Measurements from ENCODE around the gene GAD1.

GAD1 gene

GRCh38 chr2:170819680-170820664, 3.3 kb downstream of the GAD1 start:
- no peaks in the 10 kb centered on the region for H3K36me3 ChIP-seq (replicated peaks)
- no peak for TF ChIP-seq CTCF (IDR thresholded peaks at IDR 0.05; ENCODE audit: low read depth, low read length, missing control alignments)
- no peak overlapping the region for H3K4me3 ChIP-seq (ENCODE audit: low read depth, low read length)
- DNase-seq, result no peak
- in situ Hi-C loops (cut with HindIII; ENCODE audit: low pct_ligation_motif_present, low sequenced_read_pairs), result loop anchor here (25.0 kb wide), 1 partner anchor 408 kb away; no protein-coding TSS in a partner anchor
- no peak overlapping the region for H3K27ac ChIP-seq
- H3K27me3 ChIP-seq (replicated peaks), result peaks cover 86% of the 10 kb centered on the region

- no peak overlapping the region for H3K4me3 ChIP-seq (ENCODE audit: low read depth, low read length)
- TF ChIP-seq CTCF (IDR thresholded peaks at IDR 0.05; ENCODE audit: low read depth, low read length, missing control alignments), result no peak
Observed at GRCh38 chr2:170820757-170821530, 4.3 kb downstream of the GAD1 start.

GRCh38 chr2:170821531-170822289, 5.0 kb downstream of the GAD1 start:
- Histone ChIP-seq H3K27me3 (replicated peaks) (peaks cover 85% of the 10 kb centered on the region), H3K27ac (no peak overlapping the region), H3K36me3 (replicated peaks) (no peaks in the 10 kb centered on the region), H3K4me3 (ENCODE audit: low read depth, low read length) (no peak overlapping the region)
- in situ Hi-C loops (cut with HindIII; ENCODE audit: low pct_ligation_motif_present, low sequenced_read_pairs), result loop anchor here (25.0 kb wide), 1 partner anchor 409 kb away; no protein-coding TSS in a partner anchor
- TF ChIP-seq CTCF (IDR thresholded peaks at IDR 0.05; ENCODE audit: low read depth, low read length, missing control alignments), result no peak
- no peak for DNase-seq

More at GRCh38 chr2:170820757-170821530, 4.3 kb downstream of the GAD1 start:
- in situ Hi-C loops (cut with HindIII; ENCODE audit: low pct_ligation_motif_present, low sequenced_read_pairs), result loop anchor here (25.0 kb wide), 1 partner anchor 409 kb away; no protein-coding TSS in a partner anchor
- no peak overlapping the region for H3K27ac ChIP-seq
- no peaks in the 10 kb centered on the region for H3K36me3 ChIP-seq (replicated peaks)
- DNase-seq, result no peak
- peaks cover 86% of the 10 kb centered on the region for H3K27me3 ChIP-seq (replicated peaks)

- H3K36me3 ChIP-seq (replicated peaks), result no peaks in the 10 kb centered on the region
- in situ Hi-C loops (cut with HindIII; ENCODE audit: low pct_ligation_motif_present, low sequenced_read_pairs), result loop anchor here (25.0 kb wide), 1 partner anchor 410 kb away; no protein-coding TSS in a partner anchor
- peaks cover 86% of the 10 kb centered on the region for H3K27me3 ChIP-seq (replicated peaks)
- no peak for DNase-seq
- no peak overlapping the region for H3K27ac ChIP-seq
- peak; percentile 49 for TF ChIP-seq CTCF (IDR thresholded peaks at IDR 0.05; ENCODE audit: low read depth, low read length, missing control alignments)
- no peak overlapping the region for H3K4me3 ChIP-seq (ENCODE audit: low read depth, low read length)
Observed at GRCh38 chr2:170822290-170823087, 5.8 kb downstream of the GAD1 start.

Data from brain microvascular endothelial cell (primary cell).